UCSD-AML1 (cell line): ENCODE measurements around the gene ABI1.
"Not testable (repeated sequence)": the region's sequence is repeated elsewhere in the genome, so short reads cannot be mapped to it uniquely, and the experiment has no call there.

Experiments used
- DNase-seq: peaks from one replicate; lab custom pipeline; 2025; ENCODE audit not compliant: unreplicated experiment; lab: John Stamatoyannopoulos, UW

The ABI1 gene

GRCh38 chr10:26805567-26806245 lies 55.1 kb downstream of the ABI1 start:
- no peak for DNase-seq

- no peak for DNase-seq
Measured at GRCh38 chr10:26804418-26805393, 56.1 kb downstream of the ABI1 start.

GRCh38 chr10:26803849-26804248 lies 56.9 kb downstream of the ABI1 start:
- no peak for DNase-seq

GRCh38 chr10:26802527-26802926 lies 58.2 kb downstream of the ABI1 start:
- no peak for DNase-seq

- DNase-seq, result no peak
Measured at GRCh38 chr10:26801831-26802230, 58.9 kb downstream of the ABI1 start.

- no peak for DNase-seq
Measured at GRCh38 chr10:26801274-26801673, 59.5 kb downstream of the ABI1 start.

- no peak for DNase-seq
Measured at GRCh38 chr10:26800468-26800867, 60.3 kb downstream of the ABI1 start.

- no peak for DNase-seq
Measured at GRCh38 chr10:26799342-26799741, 61.4 kb downstream of the ABI1 start.

GRCh38 chr10:26798298-26798697 lies 62.5 kb downstream of the ABI1 start:
- no peak for DNase-seq

- no peak for DNase-seq
Measured at GRCh38 chr10:26797340-26797739, 63.4 kb downstream of the ABI1 start.

GRCh38 chr10:26792758-26793495 lies 67.8 kb downstream of the ABI1 start:
- no peak for DNase-seq

- no peak for DNase-seq
Measured at GRCh38 chr10:26790221-26790995, 70.3 kb downstream of the ABI1 start.

- not testable (repeated sequence) for DNase-seq
Measured at GRCh38 chr10:26789779-26790178, 71.0 kb downstream of the ABI1 start.

GRCh38 chr10:26787362-26787761 lies 73.4 kb downstream of the ABI1 start:
- DNase-seq, result no peak

- DNase-seq, result no peak
Measured at GRCh38 chr10:26781797-26782196, 79.0 kb downstream of the ABI1 start.

GRCh38 chr10:26780793-26781601 lies 79.8 kb downstream of the ABI1 start:
- no peak for DNase-seq

- no peak for DNase-seq
Measured at GRCh38 chr10:26780106-26780792, 80.5 kb downstream of the ABI1 start.

- DNase-seq, result no peak
Measured at GRCh38 chr10:26779176-26779860, 81.4 kb downstream of the ABI1 start.

- no peak for DNase-seq
Measured at GRCh38 chr10:26777686-26778085, 83.1 kb downstream of the ABI1 start.
